Measurements from ENCODE around the gene GALNT8. TPM values are rescaled to one million over a fixed set of nuclear protein-coding genes. Genes with fewer than 3 reads are reported as not detected.

The GALNT8 gene
- total and polyA plus RNA-seq, 9 of the 15 experiments (the other 6 are each of a cell fraction or from before 2014, with no cell fraction given): 0.11 to 0.23 (median 0.21) TPM; not detected in 6

DNA sequence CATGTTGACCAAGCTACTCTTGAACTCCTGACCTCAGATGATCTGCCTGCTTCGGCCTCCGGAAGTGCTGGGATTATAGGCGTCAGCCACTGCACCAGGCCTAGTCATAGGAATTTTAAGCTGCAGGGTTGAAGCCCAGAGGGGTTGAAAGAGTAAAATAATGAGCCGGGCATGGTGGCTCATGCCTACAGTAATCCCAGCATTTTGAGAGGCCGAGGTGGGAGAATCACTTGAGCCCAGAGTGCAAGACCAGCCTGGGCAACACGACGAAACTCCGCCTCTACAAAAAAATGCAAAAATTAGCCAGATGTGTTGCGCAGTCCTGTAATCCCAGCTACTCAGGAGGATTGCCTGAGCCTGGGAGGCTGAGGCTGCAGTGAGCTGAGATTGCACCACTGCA, 69.6 kb downstream of the GALNT8 start (continued):
- TF ChIP-seq, protein P1, sequence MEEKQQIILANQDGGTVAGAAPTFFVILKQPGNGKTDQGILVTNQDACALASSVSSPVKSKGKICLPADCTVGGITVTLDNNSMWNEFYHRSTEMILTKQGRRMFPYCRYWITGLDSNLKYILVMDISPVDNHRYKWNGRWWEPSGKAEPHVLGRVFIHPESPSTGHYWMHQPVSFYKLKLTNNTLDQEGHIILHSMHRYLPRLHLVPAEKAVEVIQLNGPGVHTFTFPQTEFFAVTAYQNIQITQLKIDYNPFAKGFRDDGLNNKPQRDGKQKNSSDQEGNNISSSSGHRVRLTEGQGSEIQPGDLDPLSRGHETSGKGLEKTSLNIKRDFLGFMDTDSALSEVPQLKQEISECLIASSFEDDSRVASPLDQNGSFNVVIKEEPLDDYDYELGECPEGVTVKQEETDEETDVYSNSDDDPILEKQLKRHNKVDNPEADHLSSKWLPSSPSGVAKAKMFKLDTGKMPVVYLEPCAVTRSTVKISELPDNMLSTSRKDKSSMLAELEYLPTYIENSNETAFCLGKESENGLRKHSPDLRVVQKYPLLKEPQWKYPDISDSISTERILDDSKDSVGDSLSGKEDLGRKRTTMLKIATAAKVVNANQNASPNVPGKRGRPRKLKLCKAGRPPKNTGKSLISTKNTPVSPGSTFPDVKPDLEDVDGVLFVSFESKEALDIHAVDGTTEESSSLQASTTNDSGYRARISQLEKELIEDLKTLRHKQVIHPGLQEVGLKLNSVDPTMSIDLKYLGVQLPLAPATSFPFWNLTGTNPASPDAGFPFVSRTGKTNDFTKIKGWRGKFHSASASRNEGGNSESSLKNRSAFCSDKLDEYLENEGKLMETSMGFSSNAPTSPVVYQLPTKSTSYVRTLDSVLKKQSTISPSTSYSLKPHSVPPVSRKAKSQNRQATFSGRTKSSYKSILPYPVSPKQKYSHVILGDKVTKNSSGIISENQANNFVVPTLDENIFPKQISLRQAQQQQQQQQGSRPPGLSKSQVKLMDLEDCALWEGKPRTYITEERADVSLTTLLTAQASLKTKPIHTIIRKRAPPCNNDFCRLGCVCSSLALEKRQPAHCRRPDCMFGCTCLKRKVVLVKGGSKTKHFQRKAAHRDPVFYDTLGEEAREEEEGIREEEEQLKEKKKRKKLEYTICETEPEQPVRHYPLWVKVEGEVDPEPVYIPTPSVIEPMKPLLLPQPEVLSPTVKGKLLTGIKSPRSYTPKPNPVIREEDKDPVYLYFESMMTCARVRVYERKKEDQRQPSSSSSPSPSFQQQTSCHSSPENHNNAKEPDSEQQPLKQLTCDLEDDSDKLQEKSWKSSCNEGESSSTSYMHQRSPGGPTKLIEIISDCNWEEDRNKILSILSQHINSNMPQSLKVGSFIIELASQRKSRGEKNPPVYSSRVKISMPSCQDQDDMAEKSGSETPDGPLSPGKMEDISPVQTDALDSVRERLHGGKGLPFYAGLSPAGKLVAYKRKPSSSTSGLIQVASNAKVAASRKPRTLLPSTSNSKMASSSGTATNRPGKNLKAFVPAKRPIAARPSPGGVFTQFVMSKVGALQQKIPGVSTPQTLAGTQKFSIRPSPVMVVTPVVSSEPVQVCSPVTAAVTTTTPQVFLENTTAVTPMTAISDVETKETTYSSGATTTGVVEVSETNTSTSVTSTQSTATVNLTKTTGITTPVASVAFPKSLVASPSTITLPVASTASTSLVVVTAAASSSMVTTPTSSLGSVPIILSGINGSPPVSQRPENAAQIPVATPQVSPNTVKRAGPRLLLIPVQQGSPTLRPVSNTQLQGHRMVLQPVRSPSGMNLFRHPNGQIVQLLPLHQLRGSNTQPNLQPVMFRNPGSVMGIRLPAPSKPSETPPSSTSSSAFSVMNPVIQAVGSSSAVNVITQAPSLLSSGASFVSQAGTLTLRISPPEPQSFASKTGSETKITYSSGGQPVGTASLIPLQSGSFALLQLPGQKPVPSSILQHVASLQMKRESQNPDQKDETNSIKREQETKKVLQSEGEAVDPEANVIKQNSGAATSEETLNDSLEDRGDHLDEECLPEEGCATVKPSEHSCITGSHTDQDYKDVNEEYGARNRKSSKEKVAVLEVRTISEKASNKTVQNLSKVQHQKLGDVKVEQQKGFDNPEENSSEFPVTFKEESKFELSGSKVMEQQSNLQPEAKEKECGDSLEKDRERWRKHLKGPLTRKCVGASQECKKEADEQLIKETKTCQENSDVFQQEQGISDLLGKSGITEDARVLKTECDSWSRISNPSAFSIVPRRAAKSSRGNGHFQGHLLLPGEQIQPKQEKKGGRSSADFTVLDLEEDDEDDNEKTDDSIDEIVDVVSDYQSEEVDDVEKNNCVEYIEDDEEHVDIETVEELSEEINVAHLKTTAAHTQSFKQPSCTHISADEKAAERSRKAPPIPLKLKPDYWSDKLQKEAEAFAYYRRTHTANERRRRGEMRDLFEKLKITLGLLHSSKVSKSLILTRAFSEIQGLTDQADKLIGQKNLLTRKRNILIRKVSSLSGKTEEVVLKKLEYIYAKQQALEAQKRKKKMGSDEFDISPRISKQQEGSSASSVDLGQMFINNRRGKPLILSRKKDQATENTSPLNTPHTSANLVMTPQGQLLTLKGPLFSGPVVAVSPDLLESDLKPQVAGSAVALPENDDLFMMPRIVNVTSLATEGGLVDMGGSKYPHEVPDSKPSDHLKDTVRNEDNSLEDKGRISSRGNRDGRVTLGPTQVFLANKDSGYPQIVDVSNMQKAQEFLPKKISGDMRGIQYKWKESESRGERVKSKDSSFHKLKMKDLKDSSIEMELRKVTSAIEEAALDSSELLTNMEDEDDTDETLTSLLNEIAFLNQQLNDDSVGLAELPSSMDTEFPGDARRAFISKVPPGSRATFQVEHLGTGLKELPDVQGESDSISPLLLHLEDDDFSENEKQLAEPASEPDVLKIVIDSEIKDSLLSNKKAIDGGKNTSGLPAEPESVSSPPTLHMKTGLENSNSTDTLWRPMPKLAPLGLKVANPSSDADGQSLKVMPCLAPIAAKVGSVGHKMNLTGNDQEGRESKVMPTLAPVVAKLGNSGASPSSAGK (IDR thresholded peaks at IDR 0.05): no peak
- no peak for TF ChIP-seq ELF4 (CRISPR knock-in tag; IDR thresholded peaks at IDR 0.05)
- TF ChIP-seq, protein P2, sequence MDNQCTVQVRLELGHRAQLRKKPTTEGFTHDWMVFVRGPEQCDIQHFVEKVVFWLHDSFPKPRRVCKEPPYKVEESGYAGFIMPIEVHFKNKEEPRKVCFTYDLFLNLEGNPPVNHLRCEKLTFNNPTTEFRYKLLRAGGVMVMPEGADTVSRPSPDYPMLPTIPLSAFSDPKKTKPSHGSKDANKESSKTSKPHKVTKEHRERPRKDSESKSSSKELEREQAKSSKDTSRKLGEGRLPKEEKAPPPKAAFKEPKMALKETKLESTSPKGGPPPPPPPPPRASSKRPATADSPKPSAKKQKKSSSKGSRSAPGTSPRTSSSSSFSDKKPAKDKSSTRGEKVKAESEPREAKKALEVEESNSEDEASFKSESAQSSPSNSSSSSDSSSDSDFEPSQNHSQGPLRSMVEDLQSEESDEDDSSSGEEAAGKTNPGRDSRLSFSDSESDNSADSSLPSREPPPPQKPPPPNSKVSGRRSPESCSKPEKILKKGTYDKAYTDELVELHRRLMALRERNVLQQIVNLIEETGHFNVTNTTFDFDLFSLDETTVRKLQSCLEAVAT (IDR thresholded peaks at IDR 0.05): no peak

All from K562 (cell line).